Trophoblast cell (in vitro differentiated cells and primary cell): ENCODE measurements around the gene MYH13.
A peak's percentile ranks its signal among the peaks of the same experiment; 100 is the strongest.
"Not testable (repeated sequence)": the region's sequence is repeated elsewhere in the genome, so short reads cannot be mapped to it uniquely, and the experiment has no call there.

Experiments
- DNase-seq, 2 donors: peaks; one replicate each; pipeline ENCODE4 v3.0.0-alpha.2; 2016
- H2AFZ ChIP-seq: 2 replicates; pipeline ENCODE4 v1.6.1; 2013; ENCODE audit warnings: low read length, moderate library complexity, mild to moderate bottlenecking; ENCODE audit not compliant: insufficient read depth, poor library complexity
- H2AK5ac ChIP-seq: 2 replicates; pipeline ENCODE4 v1.6.1; 2013; ENCODE audit warnings: mild to moderate bottlenecking, low read length
- H2BK120ac ChIP-seq: 2 replicates; pipeline ENCODE4 v1.6.1; 2013; ENCODE audit warnings: low read length, mild to moderate bottlenecking, moderate library complexity; ENCODE audit not compliant: insufficient read depth, poor library complexity
- H2BK12ac ChIP-seq: 2 replicates; pipeline ENCODE4 v1.6.1; 2013; ENCODE audit warnings: mild to moderate bottlenecking, low read length, moderate library complexity
- H2BK5ac ChIP-seq: 2 replicates; pipeline ENCODE4 v1.6.1; 2013; ENCODE audit warnings: low read length, low read depth, moderate library complexity, mild to moderate bottlenecking; ENCODE audit not compliant: poor library complexity
- H3K14ac ChIP-seq: 2 replicates; pipeline ENCODE4 v1.6.1; 2013; ENCODE audit warnings: mild to moderate bottlenecking, low read length
- H3K18ac ChIP-seq: 2 replicates; pipeline ENCODE4 v1.6.1; 2013; ENCODE audit warnings: mild to moderate bottlenecking, low read length
- H3K23ac ChIP-seq: 2 replicates; pipeline ENCODE4 v1.6.1; 2013; ENCODE audit warnings: low read length
- H3K27ac ChIP-seq: 2 replicates; pipeline ENCODE4 v1.5.1; 2013; ENCODE audit warnings: low read depth, mild to moderate bottlenecking, inconsistent platforms, low read length, moderate library complexity
- H3K27me3 ChIP-seq: 2 replicates; pipeline ENCODE4 v1.6.1; 2013; ENCODE audit warnings: inconsistent platforms, mild to moderate bottlenecking, low read length, moderate library complexity; ENCODE audit not compliant: insufficient read depth
- H3K36me3 ChIP-seq, 2 experiments: 1 replicate in 1 of 2; 2 replicates in 1 of 2; pipeline ENCODE4 v1.6.1; 2013; ENCODE audit warnings: low read length in 2 of 2, mild to moderate bottlenecking in 2 of 2, moderate library complexity in 1 of 2; ENCODE audit not compliant: insufficient read depth in 2 of 2, control insufficient read depth in 1 of 2
- H3K4ac ChIP-seq: 2 replicates; pipeline ENCODE4 v1.6.1; 2013; ENCODE audit warnings: low read depth, mild to moderate bottlenecking, low read length, moderate library complexity
- H3K4me1 ChIP-seq, 2 experiments: 1 replicate in 1 of 2; 2 replicates in 1 of 2; pipeline ENCODE4 v1.6.1; 2013; ENCODE audit warnings: low read length in 2 of 2, mild to moderate bottlenecking in 2 of 2, moderate library complexity in 1 of 2; ENCODE audit not compliant: insufficient read depth in 2 of 2, control insufficient read depth in 1 of 2
- H3K4me2 ChIP-seq: 2 replicates; pipeline ENCODE4 v1.6.1; 2013; ENCODE audit warnings: inconsistent platforms, mild to moderate bottlenecking, low read length, moderate library complexity
- H3K4me3 ChIP-seq: 2 replicates; pipeline ENCODE4 v1.5.1; 2013; ENCODE audit warnings: mild to moderate bottlenecking, low read depth, low read length, inconsistent platforms
- H3K79me1 ChIP-seq: one replicate; pipeline ENCODE4 v1.6.1; 2013; ENCODE audit warnings: low read length
- H3K79me2 ChIP-seq: 2 replicates; pipeline ENCODE4 v1.6.1; 2013; ENCODE audit warnings: low read length, mild to moderate bottlenecking; ENCODE audit not compliant: control insufficient read depth, insufficient read depth, poor library complexity
- H3K9ac ChIP-seq: 2 replicates; pipeline ENCODE4 v1.6.1; 2013; ENCODE audit warnings: mild to moderate bottlenecking, low read length
- H3K9me3 ChIP-seq: 2 replicates; pipeline ENCODE4 v1.6.1; 2013; ENCODE audit warnings: low read depth, mild to moderate bottlenecking, control low read depth, inconsistent platforms, low read length; ENCODE audit not compliant: insufficient read depth
- H4K12ac ChIP-seq: 2 replicates; pipeline ENCODE4 v1.6.1; 2013; ENCODE audit warnings: low read depth, mild to moderate bottlenecking, low read length, moderate library complexity
- H4K8ac ChIP-seq: 2 replicates; pipeline ENCODE4 v1.6.1; 2013; ENCODE audit warnings: low read depth, mild to moderate bottlenecking, low read length, moderate library complexity
- H4K91ac ChIP-seq: one replicate; pipeline ENCODE4 v1.6.1; 2013; ENCODE audit warnings: low read depth, mild to moderate bottlenecking, low read length, moderate library complexity
- WGBS: extraction: QIAGEN DNeasy Blood & Tissue Kit; methylation state at CpG from one replicate; pipeline ENCODE4 v1.1.7; 2013; ENCODE audit warnings: missing lambda C conversion rate; ENCODE audit not compliant: insufficient read length, insufficient coverage; ENCODE audit errors: extremely low coverage; 5-methylcytosine and 5-hydroxymethylcytosine counted together

MYH13 gene

GRCh38 chr17:10294180-10294579, 78.6 kb downstream of the MYH13 start:
- Histone ChIP-seq H3K9ac (no peak overlapping the region), H3K9me3 (peaks cover 4% of the 10 kb centered on the region), H3K27me3 (no peaks in the 10 kb centered on the region), H2AFZ (no peak overlapping the region), H3K18ac (no peak overlapping the region), H4K91ac (no peak overlapping the region), H2BK12ac (no peak overlapping the region), H3K23ac (no peak overlapping the region), H3K14ac (no peak overlapping the region), H4K8ac (no peak overlapping the region), H3K4me1 (peaks cover 8 to 20% of the 10 kb centered on the region in 2 experiments), H4K12ac (no peak overlapping the region), H3K4me3 (no peak overlapping the region), H2BK120ac (no peak overlapping the region), H3K4me2 (no peak overlapping the region), H2AK5ac (no peak overlapping the region), H2BK5ac (no peak overlapping the region), H3K27ac (no peak overlapping the region), H3K79me1 (no peaks in the 10 kb centered on the region), H3K36me3 (no peaks in the 10 kb centered on the region), H3K4ac (no peak overlapping the region), H3K79me2 (no peaks in the 10 kb centered on the region)
- no peak for DNase-seq

- Histone ChIP-seq H2BK5ac (peak overlapping the region; percentile 19), H3K36me3 (no peaks in the 10 kb centered on the region), H2AK5ac (no peak overlapping the region), H3K27me3 (no peaks in the 10 kb centered on the region), H3K4me2 (no peak overlapping the region), H3K79me2 (no peaks in the 10 kb centered on the region), H3K79me1 (no peaks in the 10 kb centered on the region), H2BK12ac (no peak overlapping the region), H3K27ac (peak overlapping the region; percentile 65), H3K4me3 (no peak overlapping the region), H4K8ac (no peak overlapping the region), H3K9me3 (peaks cover 1% of the 10 kb centered on the region), H3K18ac (no peak overlapping the region), H3K9ac (no peak overlapping the region), H3K14ac (no peak overlapping the region), H2AFZ (no peak overlapping the region), H4K91ac (no peak overlapping the region), H3K23ac (no peak overlapping the region), H3K4ac (no peak overlapping the region), H2BK120ac (peak overlapping the region; percentile 73), H3K4me1 (peaks cover 8 to 20% of the 10 kb centered on the region in 2 experiments), H4K12ac (no peak overlapping the region)
- DNase-seq = peak; percentile 76 to 78
- no CpG with 5 or more reads among the region's 12 CpGs for WGBS
These were observed 80.5 kb downstream of the MYH13 start for GRCh38 chr17:10292057-10292937.

GRCh38 chr17:10291576-10291975, 81.2 kb downstream of the MYH13 start:
- not testable (repeated sequence) for DNase-seq, H2BK12ac ChIP-seq, H2AFZ ChIP-seq, H3K9me3 ChIP-seq, H3K27me3 ChIP-seq, H4K12ac ChIP-seq, H2AK5ac ChIP-seq, H3K18ac ChIP-seq, H4K91ac ChIP-seq, H3K36me3 ChIP-seq, H3K9ac ChIP-seq, H3K4ac ChIP-seq, H3K79me2 ChIP-seq, H4K8ac ChIP-seq, H3K4me2 ChIP-seq, H3K23ac ChIP-seq, H3K4me3 ChIP-seq, H3K79me1 ChIP-seq, H3K14ac ChIP-seq
- Histone ChIP-seq H3K4me1 (peaks cover 8 to 20% of the 10 kb centered on the region in 2 experiments), H2BK120ac (peak overlapping the region; percentile 11), H3K27ac (peak overlapping the region; percentile 65), H2BK5ac (peak overlapping the region; percentile 43)
- WGBS = no CpG with 5 or more reads among the region's 12 CpGs

GRCh38 chr17:10290041-10290440, 82.8 kb downstream of the MYH13 start:
- Histone ChIP-seq H4K8ac (no peak overlapping the region), H3K27ac (no peak overlapping the region), H3K36me3 (no peaks in the 10 kb centered on the region), H3K4me1 (peaks cover 8 to 20% of the 10 kb centered on the region in 2 experiments), H2BK12ac (no peak overlapping the region), H3K9me3 (peaks cover under 1% of the 10 kb centered on the region), H3K27me3 (no peaks in the 10 kb centered on the region), H4K91ac (peak overlapping the region; percentile 26), H3K4me2 (no peak overlapping the region), H2BK5ac (no peak overlapping the region), H2AK5ac (no peak overlapping the region), H3K18ac (no peak overlapping the region), H3K23ac (no peak overlapping the region), H2AFZ (no peak overlapping the region), H3K79me1 (no peaks in the 10 kb centered on the region), H3K4me3 (no peak overlapping the region), H4K12ac (no peak overlapping the region), H2BK120ac (no peak overlapping the region), H3K14ac (no peak overlapping the region), H3K4ac (no peak overlapping the region), H3K9ac (no peak overlapping the region), H3K79me2 (no peaks in the 10 kb centered on the region)
- WGBS = no CpG with 5 or more reads among the region's 1 CpG
- DNase-seq = peak; percentile 33 to 34
